HFF-Myc (cell line): Measurements from ENCODE around the gene NMT1.

ENCODE experiments used
- DNase-seq: peaks from one replicate; pipeline ENCODE4 v3.0.0-alpha.2; 2011; ENCODE audit warnings: low read depth; ENCODE audit errors: extremely low read depth
- H3K4me3 ChIP-seq: replicated peaks from 2 replicates; pipeline ENCODE4 v1.5.1; 2011; ENCODE audit warnings: low read depth, mild to moderate bottlenecking, control low read depth, low read length
- TF ChIP-seq, protein P1 (sequence below): IDR thresholded peaks from 2 replicates; pipeline ENCODE4 v1.5.1; 2012; ENCODE audit warnings: mild to moderate bottlenecking, low read depth, low read length, control low read depth; ENCODE audit errors: missing control alignments

The NMT1 gene

GRCh38 chr17:45090711-45091110 lies 29.6 kb downstream of the NMT1 start:
- TF ChIP-seq, protein P1, sequence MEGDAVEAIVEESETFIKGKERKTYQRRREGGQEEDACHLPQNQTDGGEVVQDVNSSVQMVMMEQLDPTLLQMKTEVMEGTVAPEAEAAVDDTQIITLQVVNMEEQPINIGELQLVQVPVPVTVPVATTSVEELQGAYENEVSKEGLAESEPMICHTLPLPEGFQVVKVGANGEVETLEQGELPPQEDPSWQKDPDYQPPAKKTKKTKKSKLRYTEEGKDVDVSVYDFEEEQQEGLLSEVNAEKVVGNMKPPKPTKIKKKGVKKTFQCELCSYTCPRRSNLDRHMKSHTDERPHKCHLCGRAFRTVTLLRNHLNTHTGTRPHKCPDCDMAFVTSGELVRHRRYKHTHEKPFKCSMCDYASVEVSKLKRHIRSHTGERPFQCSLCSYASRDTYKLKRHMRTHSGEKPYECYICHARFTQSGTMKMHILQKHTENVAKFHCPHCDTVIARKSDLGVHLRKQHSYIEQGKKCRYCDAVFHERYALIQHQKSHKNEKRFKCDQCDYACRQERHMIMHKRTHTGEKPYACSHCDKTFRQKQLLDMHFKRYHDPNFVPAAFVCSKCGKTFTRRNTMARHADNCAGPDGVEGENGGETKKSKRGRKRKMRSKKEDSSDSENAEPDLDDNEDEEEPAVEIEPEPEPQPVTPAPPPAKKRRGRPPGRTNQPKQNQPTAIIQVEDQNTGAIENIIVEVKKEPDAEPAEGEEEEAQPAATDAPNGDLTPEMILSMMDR: no peak
- no peak overlapping the region for H3K4me3 ChIP-seq
- no peak for DNase-seq

DNA sequence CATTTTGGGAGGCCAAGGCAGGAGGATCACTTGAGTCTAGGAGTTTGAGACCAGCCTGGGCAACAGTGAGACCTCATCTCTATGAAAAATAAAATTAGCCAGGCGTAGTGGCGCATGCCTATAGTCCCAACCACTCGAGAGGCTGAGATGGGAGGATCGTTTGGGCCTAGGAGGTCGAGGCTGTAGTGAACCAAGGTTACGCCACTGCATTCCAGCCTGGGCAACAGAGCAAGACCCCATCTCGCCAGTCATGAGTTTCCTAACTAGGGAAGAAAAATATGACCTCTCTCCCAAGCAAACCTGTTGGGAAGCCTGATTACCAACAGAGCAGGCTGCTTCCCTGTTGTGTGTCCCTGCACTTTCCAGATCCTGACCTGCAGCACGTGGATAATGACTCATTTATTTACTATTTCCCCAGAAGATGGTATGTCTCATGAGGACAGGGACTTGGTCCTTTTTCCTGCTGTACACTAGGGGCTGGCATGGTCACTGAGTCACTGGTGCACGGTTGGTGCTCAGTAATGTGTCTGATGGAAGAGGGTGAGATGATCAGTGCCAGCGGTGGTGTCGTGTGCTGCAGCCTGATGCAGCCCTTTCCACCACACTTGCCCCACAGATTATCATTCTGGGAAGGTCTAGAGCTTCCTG lies 30.8 kb downstream of the NMT1 start:
- DNase-seq: no peak
- TF ChIP-seq, protein P1: no peak
- no peak overlapping the region for H3K4me3 ChIP-seq

- no peak overlapping the region for H3K4me3 ChIP-seq
- peak; percentile 94 for DNase-seq
- TF ChIP-seq, protein P1: no peak
Observed at GRCh38 chr17:45092911-45093430, 31.9 kb downstream of the NMT1 start.

- TF ChIP-seq, protein P1: no peak
- no peak overlapping the region for H3K4me3 ChIP-seq
- DNase-seq: no peak
Observed at GRCh38 chr17:45093444-45094110, 32.5 kb downstream of the NMT1 start.

GRCh38 chr17:45096141-45096540 lies 35.0 kb downstream of the NMT1 start:
- DNase-seq: no peak
- TF ChIP-seq, protein P1: peak; percentile 66
- H3K4me3 ChIP-seq: no peak overlapping the region

DNA sequence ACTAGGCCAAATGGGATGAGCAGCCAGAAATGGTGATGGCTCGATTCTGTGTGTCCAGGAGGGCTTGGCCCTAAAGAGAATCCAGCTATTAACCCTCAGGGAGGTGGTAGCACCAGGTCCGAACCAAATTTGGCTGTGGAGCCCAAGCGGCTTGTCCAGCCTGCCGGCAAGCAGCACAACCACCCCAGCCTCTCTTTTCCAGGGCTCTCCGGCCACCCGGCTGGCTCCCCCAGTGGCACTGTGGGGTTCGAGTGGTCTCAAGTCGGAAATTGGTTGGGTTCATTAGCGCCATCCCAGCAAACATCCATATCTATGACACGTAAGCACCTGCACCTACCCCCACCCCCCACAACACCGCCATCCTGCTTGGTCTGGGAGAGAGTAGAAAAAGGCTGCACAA lies 35.8 kb downstream of the NMT1 start:
- TF ChIP-seq, protein P1: no peak

More for the DNA sequence above, 35.8 kb downstream of the NMT1 start:
- DNase-seq: no peak
- no peak overlapping the region for H3K4me3 ChIP-seq
